HEK293 (cell line): ENCODE data around the gene NOXO1.

Source experiments
- CTCF ChIA-PET: fragments of 350-600 bp; formaldehyde crosslinking; extraction: SDS; loops from one replicate; lab custom pipeline; 2021; ENCODE audit warnings: antibody characterized with exemption; lab: Yijun Ruan, JAX
- POLR2A ChIA-PET: fragments of 300-600 bp; formaldehyde crosslinking; extraction: SDS; loops from one replicate; lab custom pipeline; 2020; ENCODE audit warnings: antibody characterized with exemption, inconsistent platforms; lab: Yijun Ruan, JAX
- H3K27ac ChIP-seq: fragments of 200-500 bp; sonication (Bioruptor generic); 2 replicates; pipeline ENCODE4 v1.5.1; 2014; ENCODE audit warnings: low read depth, low read length, control low read depth, inconsistent platforms; ENCODE audit errors: extremely low read depth
- H3K36me3 ChIP-seq, 2 experiments: fragments of 200-500 bp in 1 of 2; sonication (Bioruptor generic) in 1 of 2; 1 replicate in 1 of 2; 2 replicates in 1 of 2; pipeline ENCODE4 v1.5.1; 2014 to 2017; ENCODE audit warnings: inconsistent platforms in 2 of 2, low read length in 2 of 2; ENCODE audit not compliant: control insufficient read depth in 2 of 2, insufficient read depth in 1 of 2
- H3K4me1 ChIP-seq: fragments of 200-500 bp; sonication (Bioruptor generic); 2 replicates; pipeline ENCODE4 v1.5.1; 2014; ENCODE audit warnings: mild to moderate bottlenecking, low read length, inconsistent platforms; ENCODE audit not compliant: control insufficient read depth, insufficient read depth
- H3K4me3 ChIP-seq: 2 replicates; pipeline ENCODE4 v1.5.1; 2011; ENCODE audit warnings: low read depth, mild to moderate bottlenecking, control low read depth, low read length, moderate library complexity
- H3K9me3 ChIP-seq: fragments of 200-500 bp; sonication (Bioruptor generic); 2 replicates; pipeline ENCODE4 v1.5.1; 2014; ENCODE audit warnings: low read depth, low read length, inconsistent platforms; ENCODE audit not compliant: control insufficient read depth, insufficient read depth
- BCL11B ChIP-seq: fragments of 450-650 bp; formaldehyde crosslinking; IDR thresholded peaks from 2 replicates; pipeline ENCODE4 v1.5.1; 2016; ENCODE audit warnings: low read depth, missing biosample characterization, missing genetic modification characterization
- GLI4 ChIP-seq: fragments of 450-650 bp; formaldehyde crosslinking; IDR thresholded peaks from 2 replicates; pipeline ENCODE4 v1.5.1; 2016; ENCODE audit warnings: missing biosample characterization, missing genetic modification characterization
- IKZF3 ChIP-seq: fragments of 450-650 bp; IDR thresholded peaks from 2 replicates; pipeline ENCODE4 v1.5.0; 2018; ENCODE audit warnings: missing biosample characterization, mild to moderate bottlenecking, missing genetic modification characterization, moderate library complexity
- KLF16 ChIP-seq: fragments of 450-650 bp; formaldehyde crosslinking; IDR thresholded peaks from 2 replicates; pipeline ENCODE4 v1.5.1; 2017; ENCODE audit warnings: missing biosample characterization, missing genetic modification characterization
- KLF17 ChIP-seq: fragments of 450-650 bp; formaldehyde crosslinking; IDR thresholded peaks from 2 replicates; pipeline ENCODE4 v1.5.1; 2016; ENCODE audit warnings: missing biosample characterization, missing genetic modification characterization
- MEIS1 ChIP-seq: sonication (generic); formaldehyde crosslinking; IDR thresholded peaks from 2 replicates; pipeline ENCODE4 v1.8.1; 2022; ENCODE audit warnings: missing genetic modification reagents, mild to moderate bottlenecking, borderline replicate concordance
- PRDM10 ChIP-seq: fragments of 450-650 bp; formaldehyde crosslinking; IDR thresholded peaks from 2 replicates; pipeline ENCODE4 v1.5.1; 2016; ENCODE audit warnings: missing biosample characterization, missing genetic modification characterization
- SCRT1 ChIP-seq: fragments of 450-650 bp; formaldehyde crosslinking; IDR thresholded peaks from 2 replicates; pipeline ENCODE4 v1.5.1; 2016; ENCODE audit warnings: missing biosample characterization, missing genetic modification characterization, borderline replicate concordance
- YY1 ChIP-seq: fragments of 450-650 bp; formaldehyde crosslinking; IDR thresholded peaks from 2 replicates; pipeline ENCODE4 v1.5.1; 2018; ENCODE audit warnings: missing biosample characterization, missing genetic modification characterization
- ZBTB7A ChIP-seq: fragments of 450-650 bp; formaldehyde crosslinking; IDR thresholded peaks from 2 replicates; pipeline ENCODE4 v1.5.1; 2016; ENCODE audit warnings: low read depth, missing biosample characterization, missing genetic modification characterization
- ZBTB8A ChIP-seq: fragments of 450-650 bp; formaldehyde crosslinking; IDR thresholded peaks from 2 replicates; pipeline ENCODE4 v1.5.1; 2016; ENCODE audit warnings: missing biosample characterization, missing genetic modification characterization
- ZNF146 ChIP-seq: fragments of 450-650 bp; formaldehyde crosslinking; IDR thresholded peaks from 2 replicates; pipeline ENCODE4 v1.5.1; 2016; ENCODE audit warnings: missing biosample characterization, missing genetic modification characterization
- ZNF148 ChIP-seq: fragments of 450-650 bp; formaldehyde crosslinking; IDR thresholded peaks from 2 replicates; pipeline ENCODE4 v1.5.0; 2017; ENCODE audit warnings: missing biosample characterization, missing genetic modification characterization, borderline replicate concordance
- ZNF211 ChIP-seq: fragments of 450-650 bp; formaldehyde crosslinking; IDR thresholded peaks from 2 replicates; pipeline ENCODE4 v1.5.1; 2016; ENCODE audit warnings: low read depth, missing biosample characterization, missing genetic modification characterization
- ZNF280D ChIP-seq: fragments of 450-650 bp; formaldehyde crosslinking; IDR thresholded peaks from 2 replicates; pipeline ENCODE4 v1.5.1; 2016; ENCODE audit warnings: missing biosample characterization, missing genetic modification characterization
- ZNF391 ChIP-seq: fragments of 450-650 bp; formaldehyde crosslinking; IDR thresholded peaks from 2 replicates; pipeline ENCODE4 v1.5.1; 2016; ENCODE audit warnings: low read depth, missing biosample characterization, missing genetic modification characterization, borderline replicate concordance
- ZNF654 ChIP-seq: fragments of 450-650 bp; formaldehyde crosslinking; IDR thresholded peaks from 2 replicates; pipeline ENCODE4 v1.5.1; 2016; ENCODE audit warnings: low read depth, missing biosample characterization, missing genetic modification characterization
- ZNF658 ChIP-seq: fragments of 450-650 bp; formaldehyde crosslinking; IDR thresholded peaks from 2 replicates; pipeline ENCODE4; 2016; ENCODE audit warnings: missing biosample characterization, missing genetic modification characterization
- ZNF785 ChIP-seq: fragments of 450-650 bp; formaldehyde crosslinking; IDR thresholded peaks from 2 replicates; pipeline ENCODE4 v1.5.1; 2016; ENCODE audit warnings: missing biosample characterization, missing genetic modification characterization
- ZXDB ChIP-seq: fragments of 450-650 bp; formaldehyde crosslinking; IDR thresholded peaks from 2 replicates; pipeline ENCODE4 v1.5.1; 2016; ENCODE audit warnings: missing biosample characterization, missing genetic modification characterization

NOXO1 gene

GRCh38 chr16:2003231-2003826 lies 22.1 kb upstream of the NOXO1 start:
- CTCF ChIA-PET = interaction anchor here (0.6 to 3.3 kb wide), 23 partner anchors 9 to 1470 kb away, joined by 3 to 39 read pairs (median 6); partner anchors contain the start of genes GFER, NTHL1 and TSC2

More at GRCh38 chr16:2003231-2003826, 22.1 kb upstream of the NOXO1 start:
- no peak for TF ChIP-seq ZBTB8A (tag by site-specific recombination)
- no peak for TF ChIP-seq MEIS1
- TF ChIP-seq ZNF211 (tag by site-specific recombination) = no peak
- TF ChIP-seq KLF16 (tag by site-specific recombination) = no peak
- TF ChIP-seq ZXDB (tag by site-specific recombination) = no peak
- no peak for TF ChIP-seq PRDM10
- TF ChIP-seq GLI4 (tag by site-specific recombination) = no peak
- TF ChIP-seq IKZF3 (tag by site-specific recombination) = no peak
- TF ChIP-seq YY1 (tag by site-specific recombination) = no peak
- no peak for TF ChIP-seq ZNF654 (tag by site-specific recombination)
- no peak for TF ChIP-seq ZNF785 (tag by site-specific recombination)
- TF ChIP-seq ZNF391 = no peak
- no peak for TF ChIP-seq ZNF658 (tag by site-specific recombination)
- no peak for TF ChIP-seq ZNF146
- no peak for TF ChIP-seq ZBTB7A (tag by site-specific recombination)
- TF ChIP-seq SCRT1 (tag by site-specific recombination) = no peak
- no peak for TF ChIP-seq ZNF280D (tag by site-specific recombination)
- TF ChIP-seq ZNF148 (tag by site-specific recombination) = no peak
- TF ChIP-seq BCL11B = no peak
- no peak for TF ChIP-seq KLF17 (tag by site-specific recombination)
- Histone ChIP-seq H3K4me3 (no peak overlapping the region), H3K36me3 (peaks cover 0 to 79% of the 10 kb centered on the region in 2 experiments; a peak in 2 of 3 replicates), H3K9me3 (no peaks in the 10 kb centered on the region), H3K27ac (no peak overlapping the region), H3K4me1 (peaks cover 25% of the 10 kb centered on the region)
- POLR2A ChIA-PET = interaction anchor here (0.6 to 2.1 kb wide), 9 partner anchors 8 to 152 kb away, joined by 3 to 19 read pairs (median 4); partner anchors contain the start of genes NTHL1, TBL3, TRAF7 and TSC2
